Measurements from ENCODE around the gene RIMBP2.

RIMBP2 gene

DNA sequence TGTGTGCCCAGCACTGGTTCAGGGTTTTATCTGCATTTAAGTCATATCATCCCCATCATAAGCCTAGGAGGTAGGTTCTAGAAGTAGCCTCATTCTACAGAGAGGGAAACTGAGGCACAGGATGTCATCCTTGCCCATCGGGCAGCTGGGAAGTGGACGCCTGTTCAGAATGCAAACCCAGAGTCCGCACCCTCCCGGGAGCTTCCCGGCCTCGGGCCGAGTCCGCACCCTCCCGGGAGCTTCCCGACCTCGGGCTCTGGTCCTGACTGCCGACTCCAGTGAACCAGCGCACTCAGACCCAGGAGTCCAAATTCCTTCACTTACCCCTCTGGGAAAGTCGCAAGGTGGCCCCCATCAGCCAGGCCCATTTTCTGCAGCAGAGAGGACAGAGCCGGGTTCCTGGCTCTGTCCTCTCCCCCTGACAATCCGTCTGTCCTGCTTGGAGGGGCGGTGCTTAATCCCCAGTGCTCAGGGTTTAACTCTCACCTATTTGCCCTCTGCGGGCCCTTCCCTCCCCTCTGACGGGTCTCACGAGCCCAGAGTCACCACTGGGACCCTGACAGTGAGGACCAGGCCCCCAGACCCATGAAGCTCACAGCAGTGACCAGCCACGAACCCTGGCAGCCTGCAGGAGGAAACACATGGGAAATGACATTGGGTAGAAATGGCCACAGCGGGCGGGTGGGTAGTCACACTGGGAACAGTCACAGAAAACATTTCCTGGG is 236.5 kb downstream of the RIMBP2 start:
- TF ChIP-seq POLR2A (IDR thresholded peaks at IDR 0.05; ENCODE audit: low read depth, low read length) (no peak), POLR2AphosphoS5 (IDR thresholded peaks at IDR 0.05; ENCODE audit: low read depth, low read length) (no peak), TAF1 (IDR thresholded peaks at IDR 0.05; ENCODE audit: borderline replicate concordance, low read depth, low read length) (no peak)
- no peak for FAIRE-seq

DNA sequence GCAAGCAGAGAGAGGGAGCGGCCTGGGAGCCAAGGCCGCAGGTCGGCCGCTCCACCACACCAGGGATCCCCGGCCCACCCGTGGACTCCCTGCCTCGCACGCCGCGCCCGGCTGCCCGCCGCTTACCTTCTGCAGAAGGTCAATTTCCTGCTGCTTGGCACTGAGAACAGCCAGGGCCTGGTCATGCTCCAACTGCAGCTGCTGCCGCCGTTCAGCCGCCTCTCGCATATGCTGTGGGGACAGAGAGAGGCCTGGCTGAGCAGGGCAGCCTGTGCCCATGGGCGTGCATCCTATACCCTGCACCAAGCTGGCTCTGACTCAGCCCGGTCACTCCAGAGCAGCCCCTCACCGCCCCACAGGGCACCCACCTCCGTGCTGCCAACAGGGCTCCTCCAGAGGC is 237.3 kb downstream of the RIMBP2 start:
- no peak for DNase-seq (ENCODE audit: insufficient read length)
- no peak for FAIRE-seq

More for the DNA sequence above, 236.5 kb downstream of the RIMBP2 start:
- DNase-seq (ENCODE audit: insufficient read length): no peak

DNA sequence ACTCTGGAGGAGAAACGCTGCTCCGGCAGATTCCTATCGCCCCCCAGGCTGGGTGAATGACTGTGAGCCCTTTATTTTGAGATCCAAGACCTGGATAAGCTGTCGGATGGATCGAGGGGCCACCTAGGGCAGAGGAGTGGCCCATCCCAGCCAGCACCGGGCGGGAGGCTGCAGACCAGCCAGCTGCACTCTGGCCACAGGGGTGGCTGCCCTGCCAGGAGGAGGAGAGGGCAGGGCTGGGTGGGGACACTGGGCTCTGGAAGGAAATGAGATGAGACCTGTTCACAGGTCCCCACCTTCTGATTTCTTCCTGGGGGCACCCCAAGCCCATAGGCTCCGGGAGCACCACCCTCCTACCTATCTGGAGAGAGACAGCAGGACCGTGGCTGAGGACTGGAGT is 238.4 kb downstream of the RIMBP2 start:
- no peak for DNase-seq (ENCODE audit: insufficient read length)
- TF ChIP-seq POLR2AphosphoS5 (IDR thresholded peaks at IDR 0.05; ENCODE audit: low read depth, low read length) (no peak), POLR2A (IDR thresholded peaks at IDR 0.05; ENCODE audit: low read depth, low read length) (no peak), TAF1 (IDR thresholded peaks at IDR 0.05; ENCODE audit: borderline replicate concordance, low read depth, low read length) (no peak)
- FAIRE-seq: no peak

More for the DNA sequence above, 237.3 kb downstream of the RIMBP2 start:
- TF ChIP-seq POLR2AphosphoS5 (IDR thresholded peaks at IDR 0.05; ENCODE audit: low read depth, low read length): no peak
- TF ChIP-seq TAF1 (IDR thresholded peaks at IDR 0.05; ENCODE audit: borderline replicate concordance, low read depth, low read length): no peak
- no peak for TF ChIP-seq POLR2A (IDR thresholded peaks at IDR 0.05; ENCODE audit: low read depth, low read length)

DNA sequence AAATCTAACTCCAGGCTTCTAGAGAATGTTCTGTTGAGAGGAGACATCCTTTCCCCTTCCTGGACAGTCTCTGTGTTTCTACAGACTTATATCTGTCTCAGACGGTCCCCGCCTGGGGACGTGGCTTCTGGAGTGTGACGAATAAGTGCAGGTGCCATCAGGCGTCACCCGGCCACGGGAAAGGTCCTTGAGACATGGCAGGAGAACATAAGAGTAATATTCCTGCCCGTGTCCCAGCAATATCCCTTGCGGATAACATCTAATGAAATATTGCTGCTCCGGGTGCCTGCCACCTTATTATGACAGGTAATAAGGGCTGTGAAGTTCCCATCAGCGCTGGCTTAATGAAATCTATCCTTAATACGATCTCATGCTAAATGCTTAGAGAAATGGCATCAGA is 238.8 kb downstream of the RIMBP2 start:
- no peak for FAIRE-seq
- TF ChIP-seq TAF1 (IDR thresholded peaks at IDR 0.05; ENCODE audit: borderline replicate concordance, low read depth, low read length): no peak
- no peak for TF ChIP-seq POLR2AphosphoS5 (IDR thresholded peaks at IDR 0.05; ENCODE audit: low read depth, low read length)
- no peak for TF ChIP-seq POLR2A (IDR thresholded peaks at IDR 0.05; ENCODE audit: low read depth, low read length)
- no peak for DNase-seq (ENCODE audit: insufficient read length)

DNA sequence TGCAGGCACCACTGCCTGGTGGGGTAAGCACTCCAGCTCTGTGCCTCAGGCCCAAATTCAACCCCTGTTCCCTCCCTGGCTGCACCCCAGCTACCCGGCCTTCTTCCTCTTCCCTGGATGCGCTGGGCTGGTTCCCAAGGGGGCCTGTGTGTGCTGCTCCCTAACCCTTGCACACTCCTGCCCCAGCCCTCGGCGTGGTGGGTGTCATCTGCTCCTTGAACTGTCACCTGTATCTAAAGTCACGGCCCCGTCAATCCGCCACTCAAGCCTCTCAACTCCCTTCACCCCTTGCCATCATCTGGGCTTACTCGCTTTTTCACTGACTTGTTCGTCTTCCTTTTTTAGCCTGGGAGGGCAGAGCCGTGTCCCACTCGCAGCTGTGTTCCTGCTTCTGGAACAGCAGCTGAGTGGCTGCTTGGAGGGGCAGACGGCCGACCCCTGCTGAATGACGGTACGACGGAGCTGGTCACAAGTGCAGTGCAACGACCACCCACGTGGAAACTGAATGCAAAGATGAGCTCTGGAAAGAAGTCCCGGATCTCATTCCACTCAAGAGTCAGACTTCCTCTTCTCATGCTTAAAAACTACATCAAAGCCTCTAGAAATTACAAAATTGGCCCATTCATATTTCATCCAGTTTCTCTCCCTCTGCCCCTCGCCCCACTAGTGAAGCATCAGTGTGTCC is 239.5 kb downstream of the RIMBP2 start:
- TF ChIP-seq POLR2AphosphoS5 (IDR thresholded peaks at IDR 0.05; ENCODE audit: low read depth, low read length): no peak
- no peak for TF ChIP-seq TAF1 (IDR thresholded peaks at IDR 0.05; ENCODE audit: borderline replicate concordance, low read depth, low read length)
- TF ChIP-seq POLR2A (IDR thresholded peaks at IDR 0.05; ENCODE audit: low read depth, low read length): no peak
- DNase-seq (ENCODE audit: insufficient read length) (no peak), FAIRE-seq (no peak)

DNA sequence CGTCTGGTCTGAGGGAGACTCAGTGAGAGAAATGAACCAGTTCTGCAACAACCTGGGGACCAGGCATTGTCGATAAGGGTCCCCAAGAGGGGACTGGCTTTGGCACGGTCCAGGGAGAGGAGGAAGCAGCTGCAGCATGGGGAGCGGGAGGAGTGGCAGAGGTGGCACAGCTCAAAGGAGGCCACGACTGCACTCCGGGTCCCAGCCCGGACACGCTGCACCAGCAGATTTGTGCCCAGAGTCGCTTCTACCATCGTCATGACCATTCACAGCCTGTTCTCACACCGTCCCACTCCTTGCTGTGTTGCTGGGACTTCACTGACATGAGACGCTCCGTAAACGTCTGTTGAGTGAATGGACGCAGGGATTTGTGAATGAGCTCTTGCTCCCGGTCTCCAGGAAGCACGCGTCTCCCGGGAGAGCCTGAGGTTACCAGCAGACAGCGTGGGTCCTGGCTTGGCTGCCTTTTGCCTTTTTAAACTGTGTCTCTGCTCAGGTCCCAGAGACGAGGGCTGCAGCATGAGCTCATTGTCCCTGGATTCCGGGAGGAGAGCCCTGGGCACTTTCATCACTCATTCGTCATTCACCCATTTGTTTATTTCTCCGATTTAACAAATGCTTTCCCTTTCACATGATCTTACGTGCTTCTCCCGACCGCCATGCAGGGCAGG is 241.4 kb downstream of the RIMBP2 start:
- TF ChIP-seq POLR2A (IDR thresholded peaks at IDR 0.05; ENCODE audit: low read depth, low read length) (no peak), TAF1 (IDR thresholded peaks at IDR 0.05; ENCODE audit: borderline replicate concordance, low read depth, low read length) (no peak), POLR2AphosphoS5 (IDR thresholded peaks at IDR 0.05; ENCODE audit: low read depth, low read length) (no peak)
- FAIRE-seq (no peak), DNase-seq (ENCODE audit: insufficient read length) (no peak)

DNA sequence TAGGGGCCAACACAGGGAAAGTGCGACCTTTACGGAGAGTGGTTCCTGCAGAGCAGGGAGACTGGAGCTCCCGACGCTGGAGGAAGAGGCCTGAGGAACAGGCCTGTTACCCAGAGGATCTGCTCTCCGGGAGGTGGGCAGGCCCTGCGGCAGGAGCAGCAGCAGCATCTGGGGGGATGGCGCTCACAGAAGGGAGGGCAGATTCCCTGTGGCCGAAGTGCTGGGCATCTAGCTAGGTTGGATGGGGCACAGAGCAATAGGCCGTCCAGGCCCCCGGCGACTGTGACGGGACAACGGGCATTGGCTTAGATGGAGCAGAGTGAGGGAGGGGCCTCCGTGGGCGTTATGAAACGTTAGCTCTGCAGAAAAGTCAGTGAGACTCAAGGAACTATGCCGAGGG is 242.8 kb downstream of the RIMBP2 start:
- FAIRE-seq: no peak
- TF ChIP-seq POLR2A (IDR thresholded peaks at IDR 0.05; ENCODE audit: low read depth, low read length): no peak
- TF ChIP-seq TAF1 (IDR thresholded peaks at IDR 0.05; ENCODE audit: borderline replicate concordance, low read depth, low read length): no peak
- no peak for TF ChIP-seq POLR2AphosphoS5 (IDR thresholded peaks at IDR 0.05; ENCODE audit: low read depth, low read length)

DNA sequence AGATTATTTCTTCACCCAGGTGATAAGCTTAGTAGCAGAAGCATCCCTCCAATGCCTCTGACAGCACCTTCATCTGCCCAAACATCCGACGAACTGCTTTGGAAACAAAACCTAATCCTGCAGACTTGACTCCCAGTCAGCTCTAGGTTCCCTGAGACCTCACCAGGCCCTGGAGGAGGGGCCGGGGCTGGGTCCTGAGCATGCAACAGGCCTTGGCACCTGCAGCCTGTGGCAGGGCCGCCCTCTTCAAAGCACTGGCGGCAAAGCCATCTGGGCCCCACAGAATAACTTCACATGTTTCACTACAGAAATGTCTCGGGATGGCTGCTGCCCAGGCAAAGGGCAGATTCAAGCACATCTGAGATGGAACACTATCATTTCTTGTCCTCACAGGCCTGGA is 245.1 kb downstream of the RIMBP2 start:
- DNase-seq (ENCODE audit: insufficient read length): no peak
- no peak for FAIRE-seq
- no peak for TF ChIP-seq TAF1 (IDR thresholded peaks at IDR 0.05; ENCODE audit: borderline replicate concordance, low read depth, low read length)
- no peak for TF ChIP-seq POLR2AphosphoS5 (IDR thresholded peaks at IDR 0.05; ENCODE audit: low read depth, low read length)
- TF ChIP-seq POLR2A (IDR thresholded peaks at IDR 0.05; ENCODE audit: low read depth, low read length): no peak

More for the DNA sequence above, 242.8 kb downstream of the RIMBP2 start:
- DNase-seq (ENCODE audit: insufficient read length): no peak

DNA sequence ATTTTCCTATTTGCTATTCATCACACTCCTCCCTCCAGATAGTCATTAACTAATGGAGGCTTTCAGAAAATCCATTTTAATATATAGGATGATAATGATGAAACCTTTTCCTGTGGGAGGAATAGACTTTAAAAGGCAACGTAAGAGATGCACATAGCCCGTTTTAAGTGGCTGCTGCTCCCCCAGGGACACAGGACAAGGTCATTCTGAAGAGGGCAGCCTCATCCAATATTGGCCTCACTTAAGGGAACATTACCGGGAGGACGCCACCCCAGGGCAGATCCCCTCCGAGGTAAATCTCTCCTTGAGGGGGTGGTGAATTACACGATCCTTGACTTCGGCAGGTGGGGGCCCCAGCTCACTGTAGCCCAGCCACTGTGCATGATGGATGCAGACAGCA is 246.5 kb downstream of the RIMBP2 start:
- TF ChIP-seq POLR2AphosphoS5 (IDR thresholded peaks at IDR 0.05; ENCODE audit: low read depth, low read length) (no peak), TAF1 (IDR thresholded peaks at IDR 0.05; ENCODE audit: borderline replicate concordance, low read depth, low read length) (no peak), POLR2A (IDR thresholded peaks at IDR 0.05; ENCODE audit: low read depth, low read length) (no peak)
- DNase-seq (ENCODE audit: insufficient read length) (no peak), FAIRE-seq (no peak)

DNA sequence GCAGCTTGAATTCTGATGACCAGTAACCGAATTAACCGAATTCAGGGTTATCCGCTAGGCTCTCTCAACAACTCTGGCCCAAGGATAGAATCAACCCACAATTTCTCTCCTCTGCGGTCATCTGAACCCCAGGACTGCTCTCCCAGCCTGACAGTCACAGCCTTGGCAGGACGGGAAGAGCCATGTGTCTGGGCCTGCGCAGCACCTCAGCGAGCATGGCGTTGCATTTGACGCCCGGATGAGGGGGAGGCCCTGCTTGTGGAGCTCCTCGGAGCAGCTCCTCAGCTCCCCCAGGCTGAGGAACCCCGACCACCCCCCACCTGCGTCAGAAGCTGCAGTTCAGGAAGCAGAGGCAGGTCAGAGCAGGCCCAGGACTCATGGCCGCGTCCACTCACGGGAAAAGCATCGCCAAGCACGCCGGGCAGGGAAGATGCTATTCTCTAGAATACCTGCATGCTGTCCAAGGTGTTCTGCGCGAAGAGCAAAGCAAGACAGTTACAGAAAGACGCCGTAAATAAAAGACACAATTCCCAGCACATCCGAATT is 247.3 kb downstream of the RIMBP2 start:
- no peak for DNase-seq (ENCODE audit: insufficient read length)
- TF ChIP-seq POLR2A (IDR thresholded peaks at IDR 0.05; ENCODE audit: low read depth, low read length) (no peak), POLR2AphosphoS5 (IDR thresholded peaks at IDR 0.05; ENCODE audit: low read depth, low read length) (no peak), TAF1 (IDR thresholded peaks at IDR 0.05; ENCODE audit: borderline replicate concordance, low read depth, low read length) (no peak)
- no peak for FAIRE-seq

DNA sequence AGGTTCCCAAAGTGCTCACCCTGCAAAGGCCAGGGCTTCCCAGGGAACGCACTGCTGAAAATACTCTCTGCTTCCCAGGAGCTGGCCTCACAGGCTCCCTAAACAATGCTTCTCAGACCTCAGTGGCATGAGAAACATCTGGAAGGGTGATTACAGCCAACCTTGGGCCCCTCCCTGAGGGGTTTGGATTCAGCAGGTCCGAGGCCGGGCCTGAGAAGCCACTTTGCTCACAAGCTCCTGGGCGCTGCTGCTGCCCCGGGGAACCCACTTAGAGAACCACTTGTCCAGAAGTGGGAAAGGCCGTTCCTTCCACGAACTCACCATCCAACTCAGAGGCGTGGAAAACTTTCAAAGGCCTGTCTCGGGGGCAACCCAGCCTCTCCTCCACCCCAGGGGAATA is 247.9 kb downstream of the RIMBP2 start:
- no peak for FAIRE-seq
- no peak for DNase-seq (ENCODE audit: insufficient read length)
- TF ChIP-seq POLR2A (IDR thresholded peaks at IDR 0.05; ENCODE audit: low read depth, low read length) (no peak), POLR2AphosphoS5 (IDR thresholded peaks at IDR 0.05; ENCODE audit: low read depth, low read length) (no peak), TAF1 (IDR thresholded peaks at IDR 0.05; ENCODE audit: borderline replicate concordance, low read depth, low read length) (no peak)

Measured in GM12892 (cell line).